Liver (tissue), 9 donors: ENCODE measurements around the gene MACROD1. TPM values are rescaled to one million over a fixed set of nuclear protein-coding genes. Genes with fewer than 3 reads are reported as not detected.
A peak's percentile ranks its signal among the peaks of the same experiment; 100 is the strongest.

Source experiments
- DNase-seq: peaks from one replicate; pipeline ENCODE4 v3.0.0-alpha.2; 2017; ENCODE audit warnings: low spot score
- H3K27ac ChIP-seq, 2 donors: one replicate each; pipeline ENCODE4 v1.7.0; 2013; ENCODE audit warnings: inconsistent platforms in 2 of 2, low read length in 2 of 2, control low read depth in 1 of 2, low read depth in 1 of 2, mild to moderate bottlenecking in 1 of 2
- H3K27me3 ChIP-seq, 4 donors: one replicate each; pipeline versions ENCODE4 v1.6.1 to v1.7.0; 2013; ENCODE audit warnings: low read length in 3 of 4, inconsistent platforms in 1 of 4, mild to moderate bottlenecking in 1 of 4, moderate library complexity in 1 of 4; ENCODE audit not compliant: control insufficient read depth in 4 of 4, insufficient read depth in 4 of 4
- H3K36me3 ChIP-seq, 4 donors: one replicate each; pipeline versions ENCODE4 v1.6.1 to v1.7.0; 2013; ENCODE audit warnings: low read length in 3 of 4, mild to moderate bottlenecking in 3 of 4, low read depth in 1 of 4, moderate library complexity in 1 of 4; ENCODE audit not compliant: control insufficient read depth in 4 of 4, insufficient read depth in 3 of 4
- H3K4me1 ChIP-seq, 4 donors: one replicate each; pipeline versions ENCODE4 v1.6.1 to v1.7.0; 2013; ENCODE audit warnings: low read length in 3 of 4, mild to moderate bottlenecking in 3 of 4, moderate library complexity in 1 of 4; ENCODE audit not compliant: control insufficient read depth in 4 of 4, insufficient read depth in 4 of 4
- H3K4me3 ChIP-seq, 3 donors: one replicate each; pipeline versions ENCODE4 v1.6.1 to v1.7.0; 2013; ENCODE audit warnings: low read length in 3 of 3, control low read depth in 1 of 3, low read depth in 1 of 3, mild to moderate bottlenecking in 1 of 3
- H3K9ac ChIP-seq, 2 donors: one replicate each; pipeline ENCODE4 v1.7.0; 2013; ENCODE audit warnings: low read length in 2 of 2, mild to moderate bottlenecking in 2 of 2, moderate library complexity in 2 of 2, control low read depth in 1 of 2, low read depth in 1 of 2
- H3K9me3 ChIP-seq, 4 donors: one replicate each; pipeline versions ENCODE4 v1.6.1 to v1.7.0; 2013; ENCODE audit warnings: low read length in 3 of 4; ENCODE audit not compliant: control insufficient read depth in 4 of 4
- ATF3 ChIP-seq: IDR thresholded peaks from 2 replicates; pipeline ENCODE4 v1.6.1; 2016; ENCODE audit warnings: antibody characterized with exemption
- EGR1 ChIP-seq, 2 donors: IDR thresholded peaks; 2 replicates each; pipeline ENCODE4 v1.6.1; 2016 to 2018; ENCODE audit warnings: antibody characterized with exemption in 2 of 2, low read depth in 2 of 2
- FOXA1 ChIP-seq: IDR thresholded peaks from 2 replicates; pipeline ENCODE4 v1.6.1; 2016; ENCODE audit warnings: antibody characterized with exemption
- FOXA2 ChIP-seq: IDR thresholded peaks from 2 replicates; pipeline ENCODE4 v1.6.1; 2016; ENCODE audit warnings: antibody characterized with exemption
- GABPA ChIP-seq, 2 donors: IDR thresholded peaks in 1 of 2; conservative IDR thresholded peaks in 1 of 2; 2 replicates each; pipeline ENCODE4 v1.6.1; 2016; ENCODE audit warnings: antibody characterized with exemption in 2 of 2, mild to moderate bottlenecking in 1 of 2, moderate library complexity in 1 of 2
- HNF4A ChIP-seq, 2 donors: conservative IDR thresholded peaks; 2 replicates each; pipeline ENCODE4 v1.6.1; 2016; ENCODE audit warnings: antibody characterized with exemption in 2 of 2, mild to moderate bottlenecking in 2 of 2
- HNF4G ChIP-seq: IDR thresholded peaks from 2 replicates; pipeline ENCODE4 v1.6.1; 2016; ENCODE audit warnings: antibody characterized with exemption
- JUND ChIP-seq, 2 donors: IDR thresholded peaks; 2 replicates each; pipeline ENCODE4 v1.6.1; 2016; ENCODE audit warnings: antibody characterized with exemption in 2 of 2
- NR2F2 ChIP-seq: IDR thresholded peaks from 2 replicates; pipeline ENCODE4 v1.6.1; 2016; ENCODE audit warnings: antibody characterized with exemption
- RXRA ChIP-seq, 2 donors: IDR thresholded peaks; 2 replicates each; pipeline ENCODE4 v1.6.1; 2017 to 2018; ENCODE audit warnings: antibody characterized with exemption in 2 of 2, mild to moderate bottlenecking in 1 of 2
- SP1 ChIP-seq: IDR thresholded peaks from 2 replicates; pipeline ENCODE4 v1.6.1; 2018; ENCODE audit warnings: antibody characterized with exemption, mild to moderate bottlenecking
- TAF1 ChIP-seq: conservative IDR thresholded peaks from 2 replicates; pipeline ENCODE4 v1.6.1; 2016; ENCODE audit warnings: antibody characterized with exemption, mild to moderate bottlenecking
- YY1 ChIP-seq: IDR thresholded peaks from 2 replicates; pipeline ENCODE4 v1.6.1; 2016; ENCODE audit warnings: antibody characterized with exemption, mild to moderate bottlenecking
- ZBTB33 ChIP-seq: IDR thresholded peaks from 2 replicates; pipeline ENCODE4 v1.6.1; 2016; ENCODE audit warnings: antibody characterized with exemption
- WGBS: extraction: QIAGEN DNeasy Blood & Tissue Kit; methylation state at CpG from one replicate; pipeline ENCODE4 v1.1.7; 2013; 5-methylcytosine and 5-hydroxymethylcytosine counted together
- polyA plus RNA-seq, 2 donors: library from polyadenylated mRNA; stranded (reverse) in 1 of 2; unstranded in 1 of 2; fragments of 200-250 nt in 1 of 2; fragments of >200 nt in 1 of 2; fragmentation: Nextera tagmentation in 1 of 2; extraction: Ambion mirVana in 1 of 2; gene quantifications; one replicate each; pipeline versions ENCODE4 v1.2.1 to v1.2.3, GENCODE V29; 2013 to 2015
- total RNA-seq, 2 donors: library from RNA; depleted of rRNA; stranded (reverse); fragments of >200 nt; gene quantifications; one replicate each; pipeline ENCODE4 v1.2.3, GENCODE V29; 2014
- TF ChIP-seq, protein P1 (sequence below): IDR thresholded peaks from 2 replicates; pipeline ENCODE4 v1.6.1; 2016; ENCODE audit warnings: antibody characterized with exemption
- TF ChIP-seq, protein P2 (sequence below): IDR thresholded peaks from 2 replicates; pipeline ENCODE4 v1.6.1; 2016; ENCODE audit warnings: antibody characterized with exemption, mild to moderate bottlenecking
- donor health status: healthy.
- donor health status: healthy.
- donor health status: healthy.
- donor health status: healthy.
- donor health status: healthy.

Gene MACROD1
- total and polyA plus RNA-seq, 4 donors = 8.9 to 25.9 (median 13.1) TPM

DNA sequence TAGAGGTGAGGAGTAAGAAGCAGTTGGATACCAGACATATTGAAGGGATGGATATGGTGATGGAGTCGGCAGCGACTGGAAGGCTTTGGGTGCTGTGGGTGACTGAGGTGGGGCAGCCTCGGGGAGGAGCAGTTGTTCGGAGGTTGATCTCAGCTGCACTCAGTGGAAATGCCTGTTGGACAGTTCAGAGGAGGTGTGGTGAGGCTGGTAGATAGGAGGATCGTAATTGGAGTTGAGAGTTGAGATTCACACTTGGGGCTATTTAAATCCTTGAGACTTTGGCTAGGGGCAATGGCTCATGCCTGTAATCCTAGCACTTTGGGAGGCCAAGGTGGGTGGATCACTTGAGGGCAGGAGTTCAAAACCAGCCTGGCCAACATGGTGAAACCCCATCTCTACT lies 172.8 kb downstream of the MACROD1 start:
- WGBS = 97% methylated on average over 5 of the region's 5 CpGs
- H3K36me3 ChIP-seq = peaks cover 0 to 41% (median 17%) of the 10 kb centered on the region in 4 donors
- DNase-seq = no peak

GRCh38 chr11:63991558-63991957 lies 174.4 kb downstream of the MACROD1 start:
- Histone ChIP-seq H3K4me1 (peaks cover 10 to 13% (median 11%) of the 10 kb centered on the region in 4 donors), H3K27me3 (no peaks in the 10 kb centered on the region), H3K9ac (no peak overlapping the region), H3K27ac (no peak overlapping the region), H3K4me3 (no peak overlapping the region), H3K36me3 (peaks cover 0 to 26% (median 9%) of the 10 kb centered on the region in 4 donors), H3K9me3 (no peaks in the 10 kb centered on the region)
- WGBS = 89% methylated on average over 10 of the region's 10 CpGs
- DNase-seq = no peak
- TF ChIP-seq, protein P1, sequence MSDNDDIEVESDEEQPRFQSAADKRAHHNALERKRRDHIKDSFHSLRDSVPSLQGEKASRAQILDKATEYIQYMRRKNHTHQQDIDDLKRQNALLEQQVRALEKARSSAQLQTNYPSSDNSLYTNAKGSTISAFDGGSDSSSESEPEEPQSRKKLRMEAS = no peak
- TF ChIP-seq FOXA2 = no peak

More for the DNA sequence above, 172.8 kb downstream of the MACROD1 start:
- no peaks in the 10 kb centered on the region for H3K9me3 ChIP-seq
- H3K27ac ChIP-seq = no peak overlapping the region
- no peaks in the 10 kb centered on the region for H3K27me3 ChIP-seq
- H3K9ac ChIP-seq = no peak overlapping the region
- no peak for TF ChIP-seq HNF4G
- no peak for TF ChIP-seq ZBTB33
- no peak for TF ChIP-seq TAF1
- no peak for TF ChIP-seq GABPA (IDR thresholded peaks at IDR 0.05 in 1 of 2, conservative IDR thresholded peaks at IDR 0.05 in 1 of 2)
- TF ChIP-seq HNF4A (conservative IDR thresholded peaks at IDR 0.05) = no peak
- no peak for TF ChIP-seq YY1
- TF ChIP-seq, protein P1 = no peak
- TF ChIP-seq FOXA2 = no peak
- no peak for TF ChIP-seq RXRA (IDR thresholded peaks at IDR 0.05)
- TF ChIP-seq ATF3 = no peak
- TF ChIP-seq NR2F2 = no peak
- no peak for TF ChIP-seq FOXA1
- TF ChIP-seq EGR1 (IDR thresholded peaks at IDR 0.05; ENCODE audit: low read depth in 2 of 2) = no peak
- no peak for TF ChIP-seq SP1
- H3K4me3 ChIP-seq = no peak overlapping the region
- H3K4me1 ChIP-seq = no peaks in the 10 kb centered on the region

DNA sequence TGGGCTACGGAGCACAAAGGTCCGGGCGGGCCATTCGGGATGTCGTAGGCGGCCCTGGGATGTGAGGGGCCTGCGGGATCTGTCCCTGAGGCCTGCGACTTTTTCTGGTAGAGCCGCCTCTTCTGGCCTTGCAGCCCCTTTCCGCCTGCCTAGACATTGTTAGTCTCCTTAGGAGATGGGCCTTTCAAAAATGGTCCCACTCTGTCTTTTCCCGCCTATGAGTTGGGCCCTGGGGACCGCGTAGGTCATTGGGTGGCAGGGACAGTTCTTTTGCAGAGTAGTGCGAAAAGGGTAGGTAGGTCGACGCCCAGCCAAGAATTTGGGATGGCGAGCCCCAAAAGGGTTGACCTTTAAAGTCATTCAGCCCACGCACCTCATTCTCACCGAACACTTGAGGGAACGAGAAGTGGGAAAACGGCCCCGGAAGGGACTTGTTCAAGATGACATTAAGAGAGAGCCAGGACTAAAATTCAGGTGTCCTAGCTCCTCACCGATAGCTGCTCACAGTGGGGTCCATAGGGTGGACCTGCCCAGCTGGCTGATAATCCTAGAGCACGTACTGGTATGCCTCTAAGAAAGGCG lies 178.9 kb downstream of the MACROD1 start:
- Histone ChIP-seq H3K4me1 (peaks cover 10 to 23% (median 17%) of the 10 kb centered on the region in 4 donors), H3K27ac (peak overlapping the region in 1 of 2 donors; percentile 72), H3K27me3 (no peaks in the 10 kb centered on the region), H3K4me3 (peak overlapping the region; percentile 65 to 99 (median 94)), H3K9ac (peak overlapping the region in 1 of 2 donors; percentile 45), H3K36me3 (peaks cover 0 to 11% (median 6%) of the 10 kb centered on the region in 4 donors), H3K9me3 (no peaks in the 10 kb centered on the region)
- WGBS = 47% methylated on average over 25 of the region's 25 CpGs
- DNase-seq = no peak
- no peak for TF ChIP-seq SP1
- TF ChIP-seq HNF4G = no peak
- TF ChIP-seq, protein P1 = no peak
- TF ChIP-seq, protein P2, sequence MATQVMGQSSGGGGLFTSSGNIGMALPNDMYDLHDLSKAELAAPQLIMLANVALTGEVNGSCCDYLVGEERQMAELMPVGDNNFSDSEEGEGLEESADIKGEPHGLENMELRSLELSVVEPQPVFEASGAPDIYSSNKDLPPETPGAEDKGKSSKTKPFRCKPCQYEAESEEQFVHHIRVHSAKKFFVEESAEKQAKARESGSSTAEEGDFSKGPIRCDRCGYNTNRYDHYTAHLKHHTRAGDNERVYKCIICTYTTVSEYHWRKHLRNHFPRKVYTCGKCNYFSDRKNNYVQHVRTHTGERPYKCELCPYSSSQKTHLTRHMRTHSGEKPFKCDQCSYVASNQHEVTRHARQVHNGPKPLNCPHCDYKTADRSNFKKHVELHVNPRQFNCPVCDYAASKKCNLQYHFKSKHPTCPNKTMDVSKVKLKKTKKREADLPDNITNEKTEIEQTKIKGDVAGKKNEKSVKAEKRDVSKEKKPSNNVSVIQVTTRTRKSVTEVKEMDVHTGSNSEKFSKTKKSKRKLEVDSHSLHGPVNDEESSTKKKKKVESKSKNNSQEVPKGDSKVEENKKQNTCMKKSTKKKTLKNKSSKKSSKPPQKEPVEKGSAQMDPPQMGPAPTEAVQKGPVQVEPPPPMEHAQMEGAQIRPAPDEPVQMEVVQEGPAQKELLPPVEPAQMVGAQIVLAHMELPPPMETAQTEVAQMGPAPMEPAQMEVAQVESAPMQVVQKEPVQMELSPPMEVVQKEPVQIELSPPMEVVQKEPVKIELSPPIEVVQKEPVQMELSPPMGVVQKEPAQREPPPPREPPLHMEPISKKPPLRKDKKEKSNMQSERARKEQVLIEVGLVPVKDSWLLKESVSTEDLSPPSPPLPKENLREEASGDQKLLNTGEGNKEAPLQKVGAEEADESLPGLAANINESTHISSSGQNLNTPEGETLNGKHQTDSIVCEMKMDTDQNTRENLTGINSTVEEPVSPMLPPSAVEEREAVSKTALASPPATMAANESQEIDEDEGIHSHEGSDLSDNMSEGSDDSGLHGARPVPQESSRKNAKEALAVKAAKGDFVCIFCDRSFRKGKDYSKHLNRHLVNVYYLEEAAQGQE = no peak
- no peak for TF ChIP-seq ZBTB33
- no peak for TF ChIP-seq HNF4A (conservative IDR thresholded peaks at IDR 0.05)
- no peak for TF ChIP-seq TAF1
- TF ChIP-seq JUND (IDR thresholded peaks at IDR 0.05) = no peak
- no peak for TF ChIP-seq EGR1 (IDR thresholded peaks at IDR 0.05; ENCODE audit: low read depth in 2 of 2)
- TF ChIP-seq FOXA1 = no peak
